Measurements from ENCODE around the gene CAPS. TPM values are rescaled to one million over a fixed set of nuclear protein-coding genes. Genes with fewer than 3 reads are reported as not detected.

The CAPS gene
- total RNA-seq, 1 experiment from 2014 or later: 2.3 TPM

- no peak for DNase-seq
- Histone ChIP-seq H2BK12ac (ENCODE audit: insufficient read length, low read depth, low read length) (no peak overlapping the region), H3K27me3 (ENCODE audit: insufficient read depth, low read length) (no peaks in the 10 kb centered on the region), H4K91ac (ENCODE audit: insufficient read length, low read depth, low read length) (no peak overlapping the region), H3K23ac (ENCODE audit: insufficient read length, low read depth, low read length) (no peak overlapping the region), H2BK15ac (ENCODE audit: low read depth, low read length) (no peak overlapping the region), H3K9me3 (ENCODE audit: control insufficient read depth, low read depth, low read length) (no peaks in the 10 kb centered on the region), H2AFZ (ENCODE audit: low read length) (no peak overlapping the region), H4K20me1 (ENCODE audit: control insufficient read depth, insufficient read depth, insufficient read length) (no peaks in the 10 kb centered on the region), H2BK20ac (ENCODE audit: low read depth, low read length, poor library complexity, severe bottlenecking) (no peak overlapping the region), H3K79me2 (ENCODE audit: insufficient read depth, low read length) (no peaks in the 10 kb centered on the region), H2BK120ac (ENCODE audit: low read depth, low read length, poor library complexity, severe bottlenecking) (no peak overlapping the region), H3K27ac (ENCODE audit: insufficient read length, low read depth, low read length) (no peak overlapping the region), H4K5ac (ENCODE audit: insufficient read length, low read depth, low read length) (no peak overlapping the region), H3K18ac (ENCODE audit: insufficient read length, low read depth, low read length) (no peak overlapping the region), H3K23me2 (ENCODE audit: insufficient read length, low read depth, low read length, poor library complexity, severe bottlenecking) (no peaks in the 10 kb centered on the region), H3K9ac (ENCODE audit: extremely low read depth, insufficient read length, low read length) (no peak overlapping the region), H2AK5ac (ENCODE audit: insufficient read length, low read length) (no peak overlapping the region), H2BK5ac (ENCODE audit: insufficient read length, low read length) (no peak overlapping the region), H3K14ac (ENCODE audit: insufficient read depth, low read length) (no peak overlapping the region), H3K4ac (ENCODE audit: low read depth, low read length) (no peak overlapping the region), H3K79me1 (ENCODE audit: insufficient read depth, low read depth, low read length, poor library complexity, severe bottlenecking) (no peaks in the 10 kb centered on the region), H3K56ac (ENCODE audit: insufficient read length, low read depth, low read length) (no peak overlapping the region), H3T11ph (ENCODE audit: low read length) (no peak overlapping the region), H3K4me2 (ENCODE audit: insufficient read depth, insufficient read length, low read length) (no peak overlapping the region), H3K4me1 (ENCODE audit: insufficient read depth, low read length) (no peaks in the 10 kb centered on the region), H4K8ac (replicated peaks; ENCODE audit: insufficient read length, low read depth, low read length) (no peak overlapping the region)
- no peak for TF ChIP-seq CTCF (conservative IDR thresholded peaks at IDR 0.05)
- H3K36me3 Mint-ChIP-seq (ENCODE audit: insufficient read depth in 1 of 3, low read depth in 3 of 3): peaks cover 11 to 45% (median 34%) of the 10 kb centered on the region in 3 experiments
- no CpG with 5 or more reads among the region's 14 CpGs for WGBS (ENCODE audit: extremely low coverage, insufficient read length, low lambda C conversion rate)
- no peaks in the 10 kb centered on the region for H3K4me1 Mint-ChIP-seq
- H3K27ac Mint-ChIP-seq: no peak overlapping the region
- H3K9me3 Mint-ChIP-seq: no peaks in the 10 kb centered on the region
- H3K27me3 Mint-ChIP-seq (ENCODE audit: low read depth): no peaks in the 10 kb centered on the region; the same call in 1 of the 2 replicates
- H3K4me3 Mint-ChIP-seq: no peak overlapping the region
Observed at GRCh38 chr19:5916181-5916708, 2.2 kb downstream of the CAPS start.
